ENCODE measurements around the gene CRABP2.

Gene CRABP2

GRCh38 chr1:156652992-156653355 is 52.4 kb downstream of the CRABP2 start:
- no peak for DNase-seq (ENCODE audit: low read depth)

GRCh38 chr1:156652131-156652991 is 53.0 kb downstream of the CRABP2 start:
- DNase-seq (ENCODE audit: low read depth) = no peak

Data from non-pigmented ciliary epithelial cell (primary cell).